PFSK-1 (cell line): Measurements from ENCODE around the gene KRT5.

ENCODE experiments used
- FOXP2 ChIP-seq: optimal IDR thresholded peaks from 2 replicates; pipeline ENCODE3; 2011; ENCODE audit warnings: borderline replicate concordance, control low read depth, inconsistent platforms; ENCODE audit not compliant: insufficient read depth; ENCODE audit errors: extremely low read length, extremely low read depth
- POLR2AphosphoS5 ChIP-seq: IDR thresholded peaks from 2 replicates; pipeline ENCODE4 v1.6.1; 2012; ENCODE audit warnings: low read depth, mild to moderate bottlenecking, control low read depth, low read length, moderate library complexity
- REST ChIP-seq, 2 experiments: IDR thresholded peaks; 2 replicates each; pipeline versions ENCODE4 v1.6.1 to v1.8.0; 2011 to 2012; ENCODE audit warnings: low read depth in 2 of 2, low read length in 2 of 2, control low read depth in 1 of 2, inconsistent platforms in 1 of 2, mild to moderate bottlenecking in 1 of 2, moderate library complexity in 1 of 2; ENCODE audit not compliant: insufficient read depth in 1 of 2
- SIN3A ChIP-seq: IDR thresholded peaks from 2 replicates; pipeline ENCODE4 v1.6.1; 2012; ENCODE audit warnings: mild to moderate bottlenecking, low read length, moderate library complexity, borderline replicate concordance; ENCODE audit not compliant: insufficient read depth
- TAF1 ChIP-seq: IDR thresholded peaks from 2 replicates; pipeline ENCODE4 v1.6.1; 2012; ENCODE audit warnings: low read length, control low read depth, borderline replicate concordance; ENCODE audit not compliant: insufficient read depth

Gene KRT5

DNA sequence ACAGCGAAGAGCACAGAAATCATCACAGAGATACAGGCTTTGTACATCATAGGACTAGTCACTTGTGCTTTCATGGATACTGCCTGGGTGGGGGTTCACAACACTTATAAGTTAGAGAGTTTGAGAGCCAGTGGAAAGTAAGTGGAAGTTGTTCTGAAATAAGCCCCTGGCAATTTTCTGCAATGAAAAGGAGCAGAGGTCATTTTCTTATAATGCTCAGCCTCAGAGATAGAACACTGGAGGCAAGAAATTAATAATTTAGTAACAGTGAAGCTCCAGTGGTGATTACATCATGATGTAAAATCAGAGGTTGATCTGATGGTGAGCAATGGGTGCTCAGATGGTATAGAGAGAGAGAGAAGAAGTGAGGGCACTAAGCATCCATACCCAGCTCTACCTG is 33.0 kb downstream of the KRT5 start:
- TF ChIP-seq FOXP2, result no peak
- TF ChIP-seq TAF1, result no peak
- TF ChIP-seq POLR2AphosphoS5, result no peak
- TF ChIP-seq REST (IDR thresholded peaks at IDR 0.05; ENCODE audit: insufficient read depth in 1 of 2, low read depth in 2 of 2, low read length in 2 of 2), result no peak
- TF ChIP-seq SIN3A, result no peak

DNA sequence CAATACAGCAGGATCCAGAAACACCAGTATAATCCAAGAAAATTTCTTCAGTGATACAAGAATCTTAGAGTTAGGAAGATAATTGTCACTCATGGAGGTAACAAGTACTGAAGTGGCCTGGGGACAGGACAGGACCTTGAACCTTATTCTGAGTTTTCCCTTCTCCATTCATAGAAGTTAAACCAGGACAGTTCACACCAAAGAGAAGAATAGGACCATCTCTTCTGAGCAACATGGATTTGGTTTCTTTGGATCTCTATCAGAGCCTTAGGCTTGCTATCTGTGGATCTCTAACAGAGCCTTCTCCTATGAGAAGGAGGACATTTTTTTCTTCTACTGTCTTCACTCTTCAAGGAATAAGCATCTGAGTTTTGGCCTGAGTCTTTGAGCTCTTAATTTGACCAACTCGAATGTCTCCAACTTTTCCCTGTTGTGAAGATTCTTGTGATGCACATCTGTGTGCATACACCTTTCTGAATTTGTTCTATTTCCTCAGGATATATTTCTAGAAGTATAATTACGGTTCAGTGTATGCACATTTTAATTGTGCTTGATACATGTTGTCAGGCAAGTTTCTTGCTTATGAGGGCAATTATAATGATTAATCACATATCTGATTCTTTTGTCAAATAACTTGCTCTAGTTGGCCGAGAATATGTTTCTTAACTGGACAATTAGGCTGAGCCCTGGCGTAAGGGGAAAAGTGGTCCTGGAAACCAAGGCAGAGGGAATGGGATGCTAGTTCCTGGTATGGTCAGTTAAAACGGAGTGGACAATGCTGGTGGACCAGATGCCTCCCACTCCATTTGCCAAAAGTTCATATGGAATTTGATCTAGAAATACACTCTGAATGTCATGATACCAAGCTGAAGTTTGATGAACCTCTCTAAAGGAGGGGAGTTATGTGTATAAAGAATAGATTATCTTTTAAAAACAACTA is 33.8 kb downstream of the KRT5 start:
- TF ChIP-seq SIN3A (no peak), POLR2AphosphoS5 (no peak), FOXP2 (no peak), REST (IDR thresholded peaks at IDR 0.05; ENCODE audit: insufficient read depth in 1 of 2, low read depth in 2 of 2, low read length in 2 of 2) (no peak), TAF1 (no peak)

- TF ChIP-seq TAF1 (no peak), REST (IDR thresholded peaks at IDR 0.05; ENCODE audit: insufficient read depth in 1 of 2, low read depth in 2 of 2, low read length in 2 of 2) (no peak), SIN3A (no peak), POLR2AphosphoS5 (no peak), FOXP2 (no peak)
These were observed 40.1 kb downstream of the KRT5 start for GRCh38 chr12:52480073-52480472.

DNA sequence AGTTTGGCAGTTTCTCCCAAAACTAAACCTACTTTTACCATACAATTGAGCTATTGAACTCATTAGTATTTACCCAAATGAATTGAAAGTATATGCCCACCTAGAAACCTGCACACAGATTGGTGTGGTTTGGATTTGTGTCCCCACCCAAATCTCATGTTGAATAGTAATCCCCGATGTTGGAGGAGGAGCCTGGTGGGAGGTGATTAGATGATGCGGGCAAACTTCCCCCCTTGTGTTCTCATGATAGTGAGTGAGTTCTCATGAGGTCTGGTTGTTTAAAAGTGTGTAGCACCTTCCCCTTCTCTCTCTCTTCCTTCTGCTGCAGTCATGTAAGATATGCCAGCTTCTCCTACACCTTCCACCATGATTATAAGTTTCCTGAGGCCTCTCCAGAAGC is 42.5 kb downstream of the KRT5 start:
- TF ChIP-seq FOXP2 (no peak), TAF1 (no peak), POLR2AphosphoS5 (no peak), REST (IDR thresholded peaks at IDR 0.05; ENCODE audit: insufficient read depth in 1 of 2, low read depth in 2 of 2, low read length in 2 of 2) (no peak), SIN3A (no peak)

GRCh38 chr12:52474212-52474611 is 46.0 kb downstream of the KRT5 start:
- TF ChIP-seq REST (IDR thresholded peaks at IDR 0.05; ENCODE audit: insufficient read depth in 1 of 2, low read depth in 2 of 2, low read length in 2 of 2), result no peak
